Astrocyte (in vitro differentiated cells and primary cell): ENCODE results near the gene TMC2. TPM values are rescaled to one million over a fixed set of nuclear protein-coding genes. Genes with fewer than 3 reads are reported as not detected.

ENCODE experiments used
- DNase-seq: peaks from one replicate; pipeline ENCODE4 v3.0.0-alpha.2; 2010; ENCODE audit warnings: low read depth
- FAIRE-seq: peaks from 2 replicates; lab custom pipeline; 2011; peaks lifted over from hg19 to GRCh38; lab: Jason Lieb, UNC
- H2AFZ ChIP-seq: 2 replicates; pipeline ENCODE4 v1.6.0; 2012; ENCODE audit warnings: low read depth, low read length, inconsistent platforms
- H3K27ac ChIP-seq: 2 replicates; pipeline ENCODE4 v1.5.1; 2011; ENCODE audit warnings: low read depth, low read length, inconsistent platforms
- H3K27me3 ChIP-seq: 2 replicates; pipeline ENCODE4 v1.6.0; 2011; ENCODE audit warnings: low read length, inconsistent platforms; ENCODE audit not compliant: insufficient read depth
- H3K36me3 ChIP-seq: 2 replicates; pipeline ENCODE4 v1.5.1; 2011; ENCODE audit warnings: low read length, inconsistent platforms; ENCODE audit not compliant: insufficient read depth
- H3K4me1 ChIP-seq: 2 replicates; pipeline ENCODE4 v1.5.1; 2011; ENCODE audit warnings: low read length, inconsistent platforms; ENCODE audit not compliant: insufficient read depth
- H3K4me2 ChIP-seq: 2 replicates; pipeline ENCODE4 v1.6.0; 2012; ENCODE audit warnings: low read length, inconsistent platforms
- H3K4me3 ChIP-seq: 2 replicates; pipeline ENCODE4 v1.5.1; 2011; ENCODE audit warnings: low read depth, mild to moderate bottlenecking, low read length, inconsistent platforms; ENCODE audit not compliant: insufficient read depth
- H3K79me2 ChIP-seq: 2 replicates; pipeline ENCODE4 v1.6.0; 2012; ENCODE audit warnings: mild to moderate bottlenecking, low read length, inconsistent platforms; ENCODE audit not compliant: insufficient read depth
- H3K9ac ChIP-seq: 2 replicates; pipeline ENCODE4 v1.6.0; 2012; ENCODE audit warnings: mild to moderate bottlenecking, low read length, inconsistent platforms
- H3K9me3 ChIP-seq: 2 replicates; pipeline ENCODE4 v1.5.1; 2012; ENCODE audit warnings: low read depth, mild to moderate bottlenecking, low read length, inconsistent platforms; ENCODE audit not compliant: insufficient read depth
- H4K20me1 ChIP-seq: 2 replicates; pipeline ENCODE4 v1.6.0; 2012; ENCODE audit warnings: low read length, inconsistent platforms; ENCODE audit not compliant: insufficient read depth
- H3K27ac Mint-ChIP-seq: one replicate; pipeline ENCODE4 v1.8.0; 2021; ENCODE audit warnings: mild to moderate bottlenecking, mixed read lengths; ENCODE audit not compliant: unreplicated experiment
- H3K27me3 Mint-ChIP-seq: one replicate; pipeline ENCODE4 v1.8.0; 2021; ENCODE audit warnings: low read depth, mixed read lengths; ENCODE audit not compliant: unreplicated experiment
- H3K36me3 Mint-ChIP-seq: one replicate; pipeline ENCODE4 v1.8.0; 2021; ENCODE audit warnings: low read depth, mixed read lengths; ENCODE audit not compliant: unreplicated experiment
- H3K4me1 Mint-ChIP-seq: one replicate; pipeline ENCODE4 v1.8.0; 2021; ENCODE audit warnings: low read depth, mixed read lengths; ENCODE audit not compliant: unreplicated experiment
- H3K4me3 Mint-ChIP-seq: one replicate; pipeline ENCODE4 v1.8.0; 2021; ENCODE audit warnings: mild to moderate bottlenecking, moderate library complexity, mixed read lengths; ENCODE audit not compliant: unreplicated experiment
- H3K9me3 Mint-ChIP-seq: one replicate; pipeline ENCODE4 v1.8.0; 2021; ENCODE audit warnings: mild to moderate bottlenecking, mixed read lengths; ENCODE audit not compliant: unreplicated experiment
- EZH2 ChIP-seq: IDR thresholded peaks from 2 replicates; pipeline ENCODE4 v1.6.1; 2012; ENCODE audit warnings: mild to moderate bottlenecking, low read length, inconsistent platforms; ENCODE audit not compliant: insufficient read depth
- total RNA-seq: library from RNA; stranded (reverse); gene quantifications from 2 replicates; pipeline ENCODE4 v1.2.1, GENCODE V29; 2021
- TF ChIP-seq, protein P1 (sequence below): IDR thresholded peaks from 2 replicates; pipeline ENCODE4 v1.5.1; 2011; ENCODE audit warnings: low read depth, mild to moderate bottlenecking, inconsistent platforms, low read length, moderate library complexity; ENCODE audit not compliant: insufficient read depth

TMC2 gene
- total RNA-seq, 1 donor from 2014 or later: not detected

DNA sequence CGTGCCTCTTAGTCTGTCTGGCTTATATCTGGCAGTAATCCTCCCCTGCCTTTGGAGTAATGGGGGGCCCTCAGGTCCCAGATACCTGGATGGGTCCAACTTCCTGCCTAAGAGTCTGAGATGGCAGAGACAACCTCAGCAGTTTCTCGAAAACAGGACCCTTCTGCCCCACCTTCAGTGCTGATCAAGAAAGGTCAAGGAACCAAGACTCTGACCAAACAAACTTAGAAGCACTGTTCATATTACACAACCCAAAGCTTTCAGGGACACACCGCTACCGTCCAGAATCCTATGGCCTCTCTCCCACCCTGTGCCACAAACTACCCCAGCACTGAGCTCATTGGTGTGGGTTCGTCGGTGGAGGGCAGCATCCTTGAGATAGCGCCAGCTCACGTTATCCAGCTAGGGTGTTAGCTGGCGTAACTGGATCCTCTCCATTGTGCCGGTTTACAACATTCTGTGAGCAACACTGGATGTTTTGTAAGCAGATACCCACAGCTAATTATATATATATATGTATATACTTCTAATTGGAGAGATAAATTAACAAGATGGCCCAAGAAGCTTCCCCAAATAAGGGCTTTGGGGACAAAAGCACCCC lies 7.6 kb upstream of the TMC2 start:
- peaks cover 7% of the 10 kb centered on the region for H3K4me1 ChIP-seq
- H3K27me3 ChIP-seq: peaks cover 10% of the 10 kb centered on the region
- H3K36me3 Mint-ChIP-seq: no peaks in the 10 kb centered on the region
- no peaks in the 10 kb centered on the region for H3K4me1 Mint-ChIP-seq
- H3K27ac ChIP-seq: no peak overlapping the region
- TF ChIP-seq EZH2: no peak
- TF ChIP-seq, protein P1, sequence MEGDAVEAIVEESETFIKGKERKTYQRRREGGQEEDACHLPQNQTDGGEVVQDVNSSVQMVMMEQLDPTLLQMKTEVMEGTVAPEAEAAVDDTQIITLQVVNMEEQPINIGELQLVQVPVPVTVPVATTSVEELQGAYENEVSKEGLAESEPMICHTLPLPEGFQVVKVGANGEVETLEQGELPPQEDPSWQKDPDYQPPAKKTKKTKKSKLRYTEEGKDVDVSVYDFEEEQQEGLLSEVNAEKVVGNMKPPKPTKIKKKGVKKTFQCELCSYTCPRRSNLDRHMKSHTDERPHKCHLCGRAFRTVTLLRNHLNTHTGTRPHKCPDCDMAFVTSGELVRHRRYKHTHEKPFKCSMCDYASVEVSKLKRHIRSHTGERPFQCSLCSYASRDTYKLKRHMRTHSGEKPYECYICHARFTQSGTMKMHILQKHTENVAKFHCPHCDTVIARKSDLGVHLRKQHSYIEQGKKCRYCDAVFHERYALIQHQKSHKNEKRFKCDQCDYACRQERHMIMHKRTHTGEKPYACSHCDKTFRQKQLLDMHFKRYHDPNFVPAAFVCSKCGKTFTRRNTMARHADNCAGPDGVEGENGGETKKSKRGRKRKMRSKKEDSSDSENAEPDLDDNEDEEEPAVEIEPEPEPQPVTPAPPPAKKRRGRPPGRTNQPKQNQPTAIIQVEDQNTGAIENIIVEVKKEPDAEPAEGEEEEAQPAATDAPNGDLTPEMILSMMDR: no peak
- H3K36me3 ChIP-seq: no peaks in the 10 kb centered on the region
- no peaks in the 10 kb centered on the region for H3K9me3 ChIP-seq
- FAIRE-seq: no peak
- H3K9ac ChIP-seq: no peak overlapping the region
- H3K4me2 ChIP-seq: no peak overlapping the region
- H2AFZ ChIP-seq: no peak overlapping the region
- H3K4me3 ChIP-seq: no peak overlapping the region
- no peaks in the 10 kb centered on the region for H4K20me1 ChIP-seq
- DNase-seq: no peak
- H3K9me3 Mint-ChIP-seq: no peaks in the 10 kb centered on the region
- H3K79me2 ChIP-seq: no peaks in the 10 kb centered on the region
- H3K27me3 Mint-ChIP-seq: peaks cover 44% of the 10 kb centered on the region
- no peak overlapping the region for H3K4me3 Mint-ChIP-seq
- H3K27ac Mint-ChIP-seq: no peak overlapping the region

DNA sequence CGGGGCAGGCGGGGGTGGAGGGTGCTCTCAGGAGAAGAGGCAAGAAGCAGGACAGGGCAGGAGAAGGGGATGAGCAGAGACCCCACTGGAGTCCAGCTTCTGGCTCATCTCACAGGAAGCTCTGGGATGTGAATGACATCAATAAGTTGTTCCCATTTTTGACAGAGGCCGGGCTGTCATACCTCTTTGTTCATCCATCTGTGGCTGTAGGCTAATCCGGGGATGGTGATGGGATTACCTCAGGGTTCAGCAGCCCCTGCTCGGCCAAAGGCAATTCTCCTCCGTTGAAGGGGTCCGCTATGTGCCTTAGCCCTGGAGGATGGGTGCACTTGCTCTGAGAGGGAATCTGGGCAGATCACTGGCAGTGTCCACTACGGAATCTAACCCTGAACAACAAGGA lies 3.3 kb upstream of the TMC2 start:
- H3K27ac Mint-ChIP-seq: no peak overlapping the region
- H3K4me3 Mint-ChIP-seq: no peak overlapping the region
- FAIRE-seq (no peak), DNase-seq (no peak)
- H3K36me3 Mint-ChIP-seq: no peaks in the 10 kb centered on the region
- Histone ChIP-seq H3K79me2 (no peaks in the 10 kb centered on the region), H3K4me2 (no peak overlapping the region), H3K36me3 (no peaks in the 10 kb centered on the region), H3K4me3 (no peak overlapping the region), H3K4me1 (no peaks in the 10 kb centered on the region), H3K9ac (no peak overlapping the region), H2AFZ (no peak overlapping the region), H3K27ac (no peak overlapping the region), H4K20me1 (no peaks in the 10 kb centered on the region), H3K9me3 (no peaks in the 10 kb centered on the region), H3K27me3 (peaks cover 22% of the 10 kb centered on the region)
- no peaks in the 10 kb centered on the region for H3K4me1 Mint-ChIP-seq
- TF ChIP-seq, protein P1: no peak
- TF ChIP-seq EZH2: no peak
- H3K9me3 Mint-ChIP-seq: no peaks in the 10 kb centered on the region
- peaks cover 49% of the 10 kb centered on the region for H3K27me3 Mint-ChIP-seq
